Transverse colon (tissue), 4 donors: ENCODE data around the gene CNTNAP2. TPM values are rescaled to one million over a fixed set of nuclear protein-coding genes. Genes with fewer than 3 reads are reported as not detected.
"Not testable (repeated sequence)": the region's sequence is repeated elsewhere in the genome, so short reads cannot be mapped to it uniquely, and the experiment has no call there.

Source experiments
- DNase-seq: peaks from one replicate; pipeline ENCODE4 v3.0.0-alpha.2; 2019
- H3K27ac ChIP-seq, 4 donors: fragments of 200-600 bp; sonication (generic); 2 replicates each; pipeline ENCODE4 v1.5.1; 2016 to 2018; ENCODE audit warnings: inconsistent platforms in 4 of 4
- H3K27me3 ChIP-seq: fragments of 200-600 bp; sonication (generic); 2 replicates; pipeline ENCODE4 v1.5.1; 2017; ENCODE audit warnings: inconsistent platforms
- H3K36me3 ChIP-seq, 4 donors: fragments of 200-600 bp; sonication (generic); 2 replicates each; pipeline ENCODE4 v1.5.1; 2017 to 2019; ENCODE audit warnings: inconsistent platforms in 4 of 4
- H3K4me1 ChIP-seq, 4 donors: fragments of 200-600 bp; sonication (generic); 2 replicates each; pipeline ENCODE4 v1.5.1; 2017 to 2020; ENCODE audit warnings: inconsistent platforms in 4 of 4
- H3K4me3 ChIP-seq, 4 donors: fragments of 200-600 bp; sonication (generic); 1 replicate in 1 of 4; 2 replicates in 3 of 4; pipeline versions ENCODE4 v1.5.1 to v1.6.1; 2017 to 2019; ENCODE audit warnings: inconsistent platforms in 4 of 4
- H3K9me3 ChIP-seq, 2 donors: fragments of 200-600 bp; sonication (generic); 2 replicates each; pipeline ENCODE4 v1.5.1; 2017 to 2019; ENCODE audit warnings: inconsistent platforms in 2 of 2
- EP300 ChIP-seq: sonication (generic); formaldehyde crosslinking; IDR thresholded peaks from one replicate; pipeline ENCODE4 v1.6.1; 2017; ENCODE audit warnings: antibody characterized with exemption, low read depth
- POLR2A ChIP-seq: fragments of 450-650 bp; IDR thresholded peaks from one replicate; pipeline ENCODE4 v1.6.1; 2016; ENCODE audit warnings: antibody characterized with exemption, mild to moderate bottlenecking, moderate library complexity
- POLR2AphosphoS5 ChIP-seq, 3 donors: sonication (generic); formaldehyde crosslinking; IDR thresholded peaks; one replicate each; pipeline ENCODE4 v1.6.1; 2016; ENCODE audit warnings: antibody characterized with exemption in 3 of 3
- WGBS, 2 donors: methylation state at CpG; one replicate each; pipeline ENCODE4 v1.1.5; 2018; ENCODE audit warnings: low coverage in 1 of 2; 5-methylcytosine and 5-hydroxymethylcytosine counted together
- in situ Hi-C, 4 donors: fragments of 200-750 bp; cut with MboI; loops; one replicate each; pipeline versions ENCODE4 v1.15.0 to v1.15.1; 2017; ENCODE audit warnings: low sequenced_read_pairs in 3 of 4, low pct_ligation_motif_present in 1 of 4, low pct_unique_long_range_greater_than_20kb in 1 of 4
- intact Hi-C: fragments of 100-400 bp; cut with DNase I; formaldehyde crosslinking; loops from one replicate; pipeline ENCODE4 v1.15.1; 2023; ENCODE audit warnings: low total_unique reads
- total RNA-seq, 4 donors: library from RNA; depleted of rRNA; stranded (reverse); fragments of >200 nt; gene quantifications; one replicate each; pipeline ENCODE4 v1.1.0, GENCODE V29; 2016
- TF ChIP-seq, protein P1 (sequence below), 5 experiments: fragments of 200-600 bp in 3 of 5; fragments of 450-650 bp in 2 of 5; sonication (generic) in 3 of 5; IDR thresholded peaks; 1 replicate in 2 of 5; 2 replicates in 3 of 5; pipeline ENCODE4 v1.5.1; 2016 to 2017; ENCODE audit warnings: antibody characterized with exemption in 5 of 5, inconsistent platforms in 3 of 5, mild to moderate bottlenecking in 2 of 5, moderate library complexity in 1 of 5

The CNTNAP2 gene
- total RNA-seq, 4 donors from 2014 or later, result 0.60 to 2.9 (median 2.4) TPM

DNA sequence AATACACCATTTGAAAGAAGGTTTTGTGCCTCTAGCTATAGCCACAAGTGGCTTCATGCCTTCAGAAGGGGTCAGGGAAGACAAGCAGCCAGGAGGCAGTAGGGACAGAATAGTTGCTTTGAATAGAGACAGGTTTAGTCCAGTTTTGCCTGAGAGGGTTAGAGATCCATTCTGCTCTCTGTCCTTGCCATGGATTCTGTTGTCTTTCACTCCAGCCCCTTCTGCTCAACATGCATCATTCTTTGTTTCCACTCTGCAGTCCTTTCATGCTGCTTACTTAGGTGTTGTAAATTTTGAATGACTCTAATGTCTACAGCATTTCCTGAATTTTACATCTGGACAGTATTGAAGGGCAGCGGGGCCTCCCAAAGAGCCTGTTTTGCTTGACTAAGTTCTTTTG is 60.3 kb downstream of the CNTNAP2 start:
- TF ChIP-seq POLR2AphosphoS5 (IDR thresholded peaks at IDR 0.05), result no peak
- TF ChIP-seq POLR2A, result no peak
- TF ChIP-seq, protein P1, sequence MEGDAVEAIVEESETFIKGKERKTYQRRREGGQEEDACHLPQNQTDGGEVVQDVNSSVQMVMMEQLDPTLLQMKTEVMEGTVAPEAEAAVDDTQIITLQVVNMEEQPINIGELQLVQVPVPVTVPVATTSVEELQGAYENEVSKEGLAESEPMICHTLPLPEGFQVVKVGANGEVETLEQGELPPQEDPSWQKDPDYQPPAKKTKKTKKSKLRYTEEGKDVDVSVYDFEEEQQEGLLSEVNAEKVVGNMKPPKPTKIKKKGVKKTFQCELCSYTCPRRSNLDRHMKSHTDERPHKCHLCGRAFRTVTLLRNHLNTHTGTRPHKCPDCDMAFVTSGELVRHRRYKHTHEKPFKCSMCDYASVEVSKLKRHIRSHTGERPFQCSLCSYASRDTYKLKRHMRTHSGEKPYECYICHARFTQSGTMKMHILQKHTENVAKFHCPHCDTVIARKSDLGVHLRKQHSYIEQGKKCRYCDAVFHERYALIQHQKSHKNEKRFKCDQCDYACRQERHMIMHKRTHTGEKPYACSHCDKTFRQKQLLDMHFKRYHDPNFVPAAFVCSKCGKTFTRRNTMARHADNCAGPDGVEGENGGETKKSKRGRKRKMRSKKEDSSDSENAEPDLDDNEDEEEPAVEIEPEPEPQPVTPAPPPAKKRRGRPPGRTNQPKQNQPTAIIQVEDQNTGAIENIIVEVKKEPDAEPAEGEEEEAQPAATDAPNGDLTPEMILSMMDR (IDR thresholded peaks at IDR 0.05), result no peak
- no peak for TF ChIP-seq EP300
- no peak for DNase-seq
- H3K27me3 ChIP-seq, result no peaks in the 10 kb centered on the region
- no peaks in the 10 kb centered on the region for H3K36me3 ChIP-seq
- intact Hi-C loops, result no loop called here
- in situ Hi-C loops, result no loop called here
- no peaks in the 10 kb centered on the region for H3K9me3 ChIP-seq
- 13 to 36% methylated on average over 1 of the region's 1 CpG for WGBS, 2 donors
- no peak overlapping the region for H3K27ac ChIP-seq
- H3K4me3 ChIP-seq, result no peak overlapping the region
- H3K4me1 ChIP-seq, result no peaks in the 10 kb centered on the region

DNA sequence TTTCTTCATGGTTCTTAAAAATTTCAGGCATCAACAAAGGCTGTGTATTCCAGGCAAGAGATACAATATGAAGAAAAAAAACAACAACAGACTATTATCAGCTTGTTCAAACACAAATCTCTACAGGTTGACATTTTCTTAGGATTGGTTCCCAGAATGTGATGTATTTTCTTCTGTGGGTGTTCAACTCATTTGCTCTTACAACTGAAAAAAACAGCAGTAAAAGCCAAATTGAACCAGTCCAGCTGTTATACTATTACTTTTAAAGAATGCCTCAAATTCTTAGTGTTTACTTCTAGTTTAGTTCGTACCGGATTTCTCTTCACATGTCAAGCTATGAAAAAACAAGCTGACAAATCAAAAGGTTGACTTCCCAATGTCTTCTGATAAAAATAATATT is 60.7 kb downstream of the CNTNAP2 start:
- Histone ChIP-seq H3K4me1 (no peaks in the 10 kb centered on the region), H3K4me3 (no peak overlapping the region), H3K9me3 (no peaks in the 10 kb centered on the region), H3K36me3 (no peaks in the 10 kb centered on the region), H3K27ac (no peak overlapping the region), H3K27me3 (no peaks in the 10 kb centered on the region)
- TF ChIP-seq, protein P1 (IDR thresholded peaks at IDR 0.05), result no peak
- no peak for TF ChIP-seq EP300
- no peak for TF ChIP-seq POLR2AphosphoS5 (IDR thresholded peaks at IDR 0.05)
- no peak for TF ChIP-seq POLR2A
- 70 to 71% methylated on average over 2 of the region's 2 CpGs for WGBS, 2 donors
- in situ Hi-C loops, result no loop called here
- DNase-seq, result no peak
- intact Hi-C loops, result no loop called here

DNA sequence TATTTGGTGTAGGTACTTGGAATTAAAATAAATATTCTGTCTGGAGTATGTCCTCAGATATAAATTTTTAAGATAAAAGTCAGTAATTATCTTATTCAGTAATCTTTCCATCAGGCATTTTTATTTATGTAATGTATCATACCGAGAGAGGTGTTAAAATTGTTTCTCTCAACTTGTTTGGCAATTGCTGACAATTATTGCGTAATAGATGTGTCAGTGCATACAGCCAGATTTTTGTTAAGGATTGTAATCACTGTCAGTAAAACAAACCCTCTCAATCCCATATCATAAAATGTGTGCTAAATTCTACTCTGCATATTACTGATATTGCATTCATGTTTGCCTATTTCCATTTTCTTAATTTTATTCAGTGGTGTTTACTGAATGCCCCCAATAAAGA is 69.2 kb downstream of the CNTNAP2 start:
- peaks cover 0 to 4% of the 10 kb centered on the region in 2 donors for H3K9me3 ChIP-seq
- in situ Hi-C loops, result no loop called here
- intact Hi-C loops, result no loop called here
- no peak for DNase-seq
- WGBS, 2 donors, result 58% methylated on average over 2 of the region's 2 CpGs; no CpG with 5 or more reads in 1 of the 2 donors
- TF ChIP-seq, protein P1 (IDR thresholded peaks at IDR 0.05), result no peak
- TF ChIP-seq POLR2AphosphoS5 (IDR thresholded peaks at IDR 0.05) (no peak), POLR2A (no peak), EP300 (no peak)
- H3K27ac ChIP-seq, result no peak overlapping the region
- no peaks in the 10 kb centered on the region for H3K27me3 ChIP-seq
- H3K36me3 ChIP-seq, result no peaks in the 10 kb centered on the region
- no peaks in the 10 kb centered on the region for H3K4me1 ChIP-seq
- no peak overlapping the region for H3K4me3 ChIP-seq

DNA sequence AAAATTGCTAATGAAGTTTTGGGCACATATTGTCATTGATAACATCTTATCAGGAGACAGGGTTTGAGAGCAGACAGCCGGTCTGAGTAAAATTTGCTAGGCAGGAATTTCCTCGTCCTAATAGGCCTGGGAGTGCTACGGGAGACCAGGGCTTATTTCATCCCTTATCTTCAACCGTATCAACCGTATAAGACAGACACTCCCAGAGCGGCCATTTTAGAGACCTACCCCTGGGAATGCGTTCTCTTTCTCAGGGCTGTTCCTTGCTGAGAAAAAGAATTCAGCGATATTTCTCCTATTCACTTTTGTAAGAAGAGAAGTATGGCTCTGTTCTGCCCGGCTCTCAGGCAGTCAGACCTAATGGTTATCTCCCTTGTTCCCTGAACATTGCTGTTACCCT is 74.8 kb downstream of the CNTNAP2 start:
- H3K27ac ChIP-seq, H3K4me3 ChIP-seq, intact Hi-C loops, H3K36me3 ChIP-seq, in situ Hi-C loops, H3K27me3 ChIP-seq, H3K4me1 ChIP-seq, H3K9me3 ChIP-seq, DNase-seq: not testable (repeated sequence)
- WGBS, 2 donors, result 75 to 93% methylated on average over 9 of the region's 9 CpGs

DNA sequence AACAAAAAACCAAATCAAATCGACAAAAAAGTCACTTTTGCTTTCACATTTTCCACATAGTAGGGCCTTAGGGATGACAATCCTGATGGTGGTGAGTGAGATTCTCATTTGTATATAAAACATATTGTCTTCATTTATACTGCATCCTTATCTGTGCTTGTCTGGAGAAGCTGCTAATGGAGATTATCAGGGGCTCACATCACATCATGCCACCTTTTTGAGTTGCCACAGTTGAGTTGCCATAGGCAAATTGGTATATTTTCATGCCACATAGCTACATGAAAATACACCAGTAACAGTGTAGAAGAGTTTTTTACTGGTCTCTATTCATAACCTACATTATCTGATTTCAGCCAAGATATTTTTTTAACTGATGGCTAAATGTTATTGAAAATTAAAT is 85.3 kb downstream of the CNTNAP2 start:
- in situ Hi-C loops (no loop called here), intact Hi-C loops (loop anchor here (10.0 kb wide), 1 partner anchor 437 kb away; no protein-coding TSS in a partner anchor)
- no peaks in the 10 kb centered on the region for H3K27me3 ChIP-seq
- TF ChIP-seq, protein P1 (IDR thresholded peaks at IDR 0.05), result no peak
- TF ChIP-seq POLR2AphosphoS5 (IDR thresholded peaks at IDR 0.05) (no peak), POLR2A (no peak), EP300 (no peak)
- H3K9me3 ChIP-seq, result no peaks in the 10 kb centered on the region
- H3K36me3 ChIP-seq, result no peaks in the 10 kb centered on the region
- H3K4me1 ChIP-seq, result no peaks in the 10 kb centered on the region
- 31 to 66% methylated on average over 1 of the region's 1 CpG for WGBS, 2 donors
- H3K27ac ChIP-seq, result no peak overlapping the region
- no peak for DNase-seq
- no peak overlapping the region for H3K4me3 ChIP-seq
